NCI-H226 (cell line): ENCODE measurements around the gene TLK1.
"Not testable (repeated sequence)": the region's sequence is repeated elsewhere in the genome, so short reads cannot be mapped to it uniquely, and the experiment has no call there.

ENCODE experiments used
- DNase-seq: peaks from one replicate; pipeline ENCODE4 v3.0.0-alpha.2; 2015

The TLK1 gene

GRCh38 chr2:171139860-171140259 is 20.8 kb downstream of the TLK1 start:
- DNase-seq, result no peak

DNA sequence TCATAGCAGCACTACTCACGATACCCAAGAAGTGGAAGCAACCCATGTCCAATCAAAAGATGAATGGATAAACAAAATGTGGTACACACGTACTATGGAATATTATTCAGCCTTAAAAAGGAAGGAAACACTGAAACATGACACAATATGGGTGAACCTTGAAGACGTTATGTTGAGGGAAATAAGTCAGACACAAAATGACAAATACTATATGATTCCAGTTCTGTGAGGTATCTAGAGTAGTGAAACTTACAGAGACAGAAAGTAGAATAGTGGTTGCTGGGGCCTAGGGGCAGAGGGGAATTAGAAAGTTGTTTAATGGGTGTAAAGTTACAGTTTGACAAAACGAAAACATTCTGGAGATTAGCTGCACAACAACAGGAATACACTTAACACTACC is 24.7 kb downstream of the TLK1 start:
- DNase-seq, result no peak

DNA sequence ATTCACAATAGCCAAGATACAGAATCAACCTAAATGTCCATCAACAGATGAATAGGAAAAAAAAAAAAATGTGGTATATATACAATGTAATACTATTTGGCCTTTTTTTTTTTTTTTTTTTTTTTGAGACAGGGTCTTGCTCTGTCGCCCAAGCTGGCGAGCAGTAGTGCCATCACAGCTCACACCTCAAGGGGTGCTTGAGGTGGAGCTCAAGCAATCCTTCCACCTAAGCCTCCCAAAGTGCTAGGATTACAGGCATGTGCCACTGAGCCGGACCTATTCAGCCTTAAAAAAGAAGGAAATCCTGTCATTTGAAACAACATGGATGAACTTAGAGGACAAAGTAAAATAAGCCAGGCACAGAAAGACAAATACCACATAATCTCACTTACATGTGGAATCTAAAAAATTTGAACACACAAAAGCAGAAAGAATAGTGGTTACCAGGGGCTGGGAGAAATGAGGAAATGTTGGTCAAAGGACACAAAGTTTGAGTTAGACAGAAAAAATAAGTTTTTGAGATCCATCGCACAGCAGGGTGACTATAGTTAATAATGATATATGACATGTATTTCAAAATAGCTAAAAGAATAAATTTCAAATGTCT is 26.0 kb downstream of the TLK1 start:
- no peak for DNase-seq

- DNase-seq, result no peak
Measured at GRCh38 chr2:171132086-171132485, 28.6 kb downstream of the TLK1 start.

- no peak for DNase-seq
Measured at GRCh38 chr2:171128461-171128860, 32.2 kb downstream of the TLK1 start.

GRCh38 chr2:171124541-171124940 is 36.2 kb downstream of the TLK1 start:
- no peak for DNase-seq

GRCh38 chr2:171109571-171109970 is 51.1 kb downstream of the TLK1 start:
- DNase-seq, result no peak

- no peak for DNase-seq
Measured at GRCh38 chr2:171109020-171109419, 51.7 kb downstream of the TLK1 start.

- no peak for DNase-seq
Measured at GRCh38 chr2:171107803-171108202, 52.9 kb downstream of the TLK1 start.

DNA sequence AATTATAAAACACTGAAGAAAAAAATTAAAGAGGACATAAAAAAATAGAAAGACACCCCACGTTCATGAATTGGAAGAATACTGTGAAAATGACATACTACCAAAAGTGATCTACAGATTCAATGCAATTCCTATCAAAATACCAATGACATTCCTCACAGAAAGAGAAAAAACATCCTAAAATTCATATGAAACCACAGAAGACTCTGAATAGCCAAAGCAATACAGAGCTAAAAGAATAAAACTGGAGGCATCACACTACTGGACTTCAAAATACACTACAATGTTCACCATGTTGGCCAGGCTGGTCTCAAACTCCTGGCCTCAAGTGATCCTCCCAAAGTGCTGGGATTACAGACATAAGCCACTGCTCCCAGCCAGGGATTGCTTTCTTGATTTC is 56.3 kb downstream of the TLK1 start:
- no peak for DNase-seq

- DNase-seq, result no peak
Measured at GRCh38 chr2:171102802-171103201, 57.9 kb downstream of the TLK1 start.

- no peak for DNase-seq
Measured at GRCh38 chr2:171100370-171100769, 60.3 kb downstream of the TLK1 start.

DNA sequence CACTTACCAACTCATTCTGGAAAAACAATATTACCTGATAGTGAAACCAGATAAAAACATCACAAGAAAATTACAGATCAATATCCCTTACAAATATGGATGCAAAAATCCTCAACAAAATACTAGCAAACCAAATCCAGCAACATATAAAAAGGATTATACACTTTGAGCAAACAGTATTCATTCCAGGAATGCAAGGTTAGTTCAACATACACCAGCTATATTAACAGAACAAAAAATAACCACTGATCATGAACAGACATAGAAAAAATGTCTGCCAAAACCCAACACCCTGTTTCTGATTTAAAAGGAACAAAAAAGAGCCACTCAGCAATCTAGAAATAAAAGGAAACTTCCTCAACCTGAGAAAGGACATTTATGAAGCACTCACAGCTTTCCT is 62.1 kb downstream of the TLK1 start:
- no peak for DNase-seq

DNA sequence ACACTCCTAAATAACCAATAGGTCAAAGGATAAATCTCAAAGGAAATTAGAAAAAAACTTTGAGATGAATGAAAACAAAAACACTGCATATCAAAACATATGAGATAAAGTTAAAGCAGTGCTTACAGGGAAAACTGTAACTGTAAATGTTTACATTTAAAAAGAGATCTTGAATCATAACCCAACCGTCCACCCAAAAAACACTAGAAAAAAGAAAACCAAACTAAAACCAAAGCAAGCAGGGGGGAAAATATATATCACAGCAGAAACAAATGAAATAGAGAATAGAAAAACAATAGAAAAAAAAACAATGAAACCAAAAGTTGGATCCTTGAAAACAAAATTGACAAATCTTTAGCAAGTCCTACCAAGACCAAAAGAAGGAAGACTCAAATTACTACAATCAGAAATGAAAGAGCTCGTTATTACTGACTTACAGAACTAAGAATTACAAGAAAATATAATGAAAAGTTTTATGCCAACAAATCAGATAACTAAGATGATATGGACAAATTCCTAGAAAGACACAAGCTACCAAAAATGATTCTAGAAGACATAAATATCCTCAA is 65.6 kb downstream of the TLK1 start:
- DNase-seq, result no peak

GRCh38 chr2:171091517-171091916 is 69.2 kb downstream of the TLK1 start:
- DNase-seq, result not testable (repeated sequence)

DNA sequence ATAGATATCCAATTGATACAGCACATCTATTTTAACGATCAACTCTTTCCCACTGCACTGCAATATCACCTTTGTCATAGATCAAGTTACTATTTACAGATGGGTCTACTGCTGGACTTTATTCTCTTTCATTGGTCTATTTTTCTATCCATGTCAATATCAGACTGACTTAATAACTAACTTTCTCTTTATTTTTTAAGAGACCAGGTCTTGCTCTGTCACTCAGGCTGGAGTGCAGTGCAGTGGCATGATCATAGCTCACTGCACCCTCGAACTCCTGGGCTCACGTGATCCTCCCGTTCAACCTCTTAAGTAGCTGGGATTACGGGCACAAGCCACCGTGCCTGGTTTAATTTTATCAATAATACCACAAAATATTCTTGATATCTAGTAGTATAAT is 71.2 kb downstream of the TLK1 start:
- no peak for DNase-seq

GRCh38 chr2:171088057-171088834 is 72.4 kb downstream of the TLK1 start:
- no peak for DNase-seq

DNA sequence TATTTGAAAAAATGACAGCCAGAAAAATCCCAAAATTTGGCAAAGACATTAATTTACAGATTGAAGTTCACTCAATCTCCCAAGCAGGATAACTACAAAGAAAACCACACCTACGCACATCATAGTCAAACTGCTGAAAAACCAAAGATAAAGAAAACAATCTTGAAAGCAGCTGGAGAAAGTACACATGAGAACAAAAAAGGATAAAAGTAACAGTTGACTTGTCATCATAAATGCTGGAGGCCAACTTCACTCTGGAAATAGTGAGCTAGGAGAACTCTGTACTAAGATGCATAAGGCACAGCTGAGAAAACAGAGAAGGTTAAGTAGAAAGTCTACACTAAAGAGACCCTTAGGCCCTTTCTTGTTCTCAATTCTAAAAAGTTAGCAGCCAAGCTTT is 73.1 kb downstream of the TLK1 start:
- DNase-seq, result no peak

GRCh38 chr2:171086352-171087290 is 74.1 kb downstream of the TLK1 start:
- no peak for DNase-seq

GRCh38 chr2:171084128-171084527 is 76.6 kb downstream of the TLK1 start:
- DNase-seq, result no peak

GRCh38 chr2:171083451-171083850 is 77.2 kb downstream of the TLK1 start:
- no peak for DNase-seq

- DNase-seq, result no peak
Measured at GRCh38 chr2:171081649-171082111, 79.0 kb downstream of the TLK1 start.

- no peak for DNase-seq
Measured at GRCh38 chr2:171080607-171081006, 80.1 kb downstream of the TLK1 start.
